GM23338 (cell line): ENCODE results near the gene PRKAA1. TPM values are rescaled to one million over a fixed set of nuclear protein-coding genes. Genes with fewer than 3 reads are reported as not detected.
"Not testable (repeated sequence)": the region's sequence is repeated elsewhere in the genome, so short reads cannot be mapped to it uniquely, and the experiment has no call there.

ENCODE experiments used
- ATAC-seq: fragments of 200-7000 bp; cut with Tn5 transposase; 3 replicates; pipeline ENCODE4 v1.9.1; 2020
- DNase-seq: peaks from one replicate; pipeline ENCODE4 v3.0.0-alpha.2; 2015; ENCODE audit warnings: low spot score
- H2AFZ ChIP-seq: fragments of 200-600 bp; sonication (generic); 2 replicates; pipeline ENCODE4 v1.8.0; 2016; ENCODE audit warnings: antibody characterized with exemption, mild to moderate bottlenecking, moderate library complexity
- H3F3A ChIP-seq: fragments of 200-600 bp; sonication (generic); replicated peaks from 2 replicates; pipeline ENCODE4 v1.8.0; 2017; ENCODE audit warnings: antibody characterized with exemption, mixed run types, low read depth
- H3K27ac ChIP-seq: fragments of 200-600 bp; sonication (generic); 2 replicates; pipeline ENCODE4 v1.6.1; 2016; ENCODE audit warnings: low read depth
- H3K27me3 ChIP-seq: fragments of 200-600 bp; sonication (generic); 2 replicates; pipeline ENCODE4 v1.8.0; 2016; ENCODE audit warnings: mild to moderate bottlenecking, mixed run types, moderate library complexity; ENCODE audit not compliant: insufficient read depth
- H3K36me3 ChIP-seq: fragments of 200-600 bp; sonication (generic); 2 replicates; pipeline ENCODE4 v1.8.0; 2016; ENCODE audit warnings: mild to moderate bottlenecking; ENCODE audit not compliant: insufficient read depth
- H3K4me1 ChIP-seq: fragments of 200-600 bp; sonication (generic); 2 replicates; pipeline ENCODE4 v1.8.0; 2016; ENCODE audit warnings: mild to moderate bottlenecking, moderate library complexity; ENCODE audit not compliant: insufficient read depth
- H3K4me2 ChIP-seq: fragments of 200-600 bp; sonication (generic); 2 replicates; pipeline ENCODE4 v1.7.1; 2017; ENCODE audit warnings: mixed run types
- H3K4me3 ChIP-seq: fragments of 200-600 bp; sonication (generic); 2 replicates; pipeline ENCODE4 v1.6.1; 2016; ENCODE audit warnings: mixed run types
- H3K79me2 ChIP-seq: fragments of 200-600 bp; sonication (generic); replicated peaks from 2 replicates; pipeline ENCODE4 v1.8.0; 2017; ENCODE audit warnings: mild to moderate bottlenecking; ENCODE audit not compliant: insufficient read depth
- H3K9me2 ChIP-seq: fragments of 200-600 bp; sonication (generic); 2 replicates; pipeline ENCODE4 v1.8.0; 2017; ENCODE audit not compliant: insufficient read depth
- H4K20me1 ChIP-seq: fragments of 200-600 bp; sonication (generic); replicated peaks from 2 replicates; pipeline ENCODE4 v1.8.0; 2017; ENCODE audit warnings: mild to moderate bottlenecking; ENCODE audit not compliant: insufficient read depth
- H3K27ac Mint-ChIP-seq: 2 replicates; pipeline ENCODE4 v1.8.0; 2020; ENCODE audit warnings: inconsistent platforms, mild to moderate bottlenecking, moderate library complexity, mixed read lengths
- H3K27me3 Mint-ChIP-seq: 3 replicates; pipeline ENCODE4 v1.8.0; 2022; ENCODE audit warnings: low read depth, mild to moderate bottlenecking, moderate library complexity, mixed read lengths, inconsistent platforms; ENCODE audit not compliant: insufficient read depth, poor library complexity
- H3K36me3 Mint-ChIP-seq: 3 replicates; pipeline ENCODE4 v1.8.0; 2021; ENCODE audit warnings: low read depth, mild to moderate bottlenecking, inconsistent platforms, moderate library complexity, mixed read lengths
- H3K4me1 Mint-ChIP-seq: 3 replicates; pipeline ENCODE4 v1.8.0; 2020; ENCODE audit warnings: mild to moderate bottlenecking, inconsistent platforms, mixed read lengths
- H3K4me3 Mint-ChIP-seq: 3 replicates; pipeline ENCODE4 v1.8.0; 2021; ENCODE audit warnings: moderate library complexity, mild to moderate bottlenecking, inconsistent platforms, mixed read lengths
- H3K9me3 Mint-ChIP-seq: 3 replicates; pipeline ENCODE4 v1.8.0; 2020; ENCODE audit warnings: moderate library complexity, mild to moderate bottlenecking, inconsistent platforms, mixed read lengths
- CREB1 ChIP-seq: fragments of 250-450 bp; sonication (Bioruptor Pico); IDR thresholded peaks from 2 replicates; pipeline ENCODE4 v1.5.0; 2020; ENCODE audit warnings: low read depth, mild to moderate bottlenecking, moderate library complexity
- EZH2 ChIP-seq: fragments of 200-600 bp; sonication (generic); IDR thresholded peaks from one replicate; pipeline ENCODE4 v1.8.0; 2017; ENCODE audit warnings: antibody characterized with exemption, mild to moderate bottlenecking, low read depth; ENCODE audit not compliant: unreplicated experiment
- EZH2phosphoT487 ChIP-seq: fragments of 200-600 bp; sonication (generic); IDR thresholded peaks from one replicate; pipeline ENCODE4 v1.8.1; 2018; ENCODE audit warnings: antibody characterized with exemption; ENCODE audit not compliant: unreplicated experiment
- JUNB ChIP-seq: IDR thresholded peaks from one replicate; pipeline ENCODE4 v1.6.1; 2016; ENCODE audit warnings: antibody characterized with exemption; ENCODE audit not compliant: unreplicated experiment
- NANOG ChIP-seq: IDR thresholded peaks from 2 replicates; pipeline ENCODE4 v1.6.1; 2016; ENCODE audit warnings: antibody characterized with exemption, borderline replicate concordance
- POLR2AphosphoS5 ChIP-seq: IDR thresholded peaks from 2 replicates; pipeline ENCODE4 v1.6.1; 2016; ENCODE audit warnings: antibody characterized with exemption, low read depth
- STAT1 ChIP-seq: IDR thresholded peaks from one replicate; pipeline ENCODE4 v1.6.1; 2016; ENCODE audit warnings: antibody characterized with exemption; ENCODE audit not compliant: unreplicated experiment
- ZNF331 ChIP-seq: fragments of 250-450 bp; sonication (Bioruptor Pico); IDR thresholded peaks from 2 replicates; pipeline ENCODE4 v1.5.0; 2020; ENCODE audit warnings: low read depth, mild to moderate bottlenecking, moderate library complexity
- polyA plus RNA-seq: library from polyadenylated mRNA; unstranded; fragments of >200 nt; fragmentation: Nextera tagmentation; extraction: Ambion mirVana; gene quantifications from 2 replicates; pipeline ENCODE4 v1.2.1, GENCODE V29; 2016
- total RNA-seq: library from RNA; depleted of rRNA; stranded (reverse); fragments of >200 nt; shearing (Covaris generic); gene quantifications from 2 replicates; pipeline ENCODE4 v1.2.3, GENCODE V29; 2014
- TF ChIP-seq, protein P1 (sequence below): IDR thresholded peaks from 2 replicates; pipeline ENCODE4 v1.6.1; 2016; ENCODE audit warnings: antibody characterized with exemption
- TF ChIP-seq, protein P2 (sequence below), 2 experiments: fragments of 200-600 bp in 1 of 2; sonication (generic) in 1 of 2; conservative IDR thresholded peaks; 2 replicates each; pipeline versions ENCODE4 v1.5.1 to v1.6.1; 2016 to 2017; ENCODE audit warnings: antibody characterized with exemption in 2 of 2, low read depth in 2 of 2, mild to moderate bottlenecking in 2 of 2, moderate library complexity in 1 of 2
- TF ChIP-seq, protein P3 (sequence below): fragments of 250-450 bp; sonication (Bioruptor Pico); IDR thresholded peaks from 2 replicates; pipeline ENCODE4 v1.5.0; 2020; ENCODE audit warnings: mild to moderate bottlenecking, moderate library complexity

PRKAA1 gene
- total and polyA plus RNA-seq, 2 experiments from 2014 or later = 10.3 to 35.0 TPM

DNA sequence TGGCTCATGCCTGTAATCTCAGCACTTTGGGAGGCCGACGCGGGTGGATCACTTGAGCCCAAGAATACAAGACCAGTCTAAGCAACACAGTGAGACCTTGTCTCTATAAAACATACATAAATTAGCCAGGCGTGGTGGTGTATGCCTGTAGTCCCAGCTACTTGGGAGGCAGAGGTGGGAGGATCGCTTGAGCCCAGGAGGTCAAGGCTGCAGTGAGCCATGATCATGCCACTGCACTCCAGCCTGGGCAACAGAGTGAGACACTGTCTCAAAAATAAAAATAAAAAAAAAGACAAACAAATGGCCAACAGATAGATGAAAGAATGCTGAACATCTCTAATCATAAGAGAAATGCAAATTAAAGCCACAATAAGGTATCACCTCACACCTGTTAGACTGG lies 9.2 kb downstream of the PRKAA1 start:
- not testable (repeated sequence) for H3K4me1 ChIP-seq, DNase-seq, H3K36me3 ChIP-seq, H3K27ac Mint-ChIP-seq, H3K9me2 ChIP-seq, H3F3A ChIP-seq, H3K27ac ChIP-seq, H3K4me3 ChIP-seq, H3K4me2 ChIP-seq, H3K9me3 Mint-ChIP-seq, H3K4me1 Mint-ChIP-seq, H3K27me3 Mint-ChIP-seq, H3K27me3 ChIP-seq, H3K4me3 Mint-ChIP-seq, ATAC-seq, H2AFZ ChIP-seq
- H3K36me3 Mint-ChIP-seq = peaks cover 22% of the 10 kb centered on the region
- H4K20me1 ChIP-seq = peaks cover 56% of the 10 kb centered on the region
- H3K79me2 ChIP-seq = peaks cover 100% of the 10 kb centered on the region

DNA sequence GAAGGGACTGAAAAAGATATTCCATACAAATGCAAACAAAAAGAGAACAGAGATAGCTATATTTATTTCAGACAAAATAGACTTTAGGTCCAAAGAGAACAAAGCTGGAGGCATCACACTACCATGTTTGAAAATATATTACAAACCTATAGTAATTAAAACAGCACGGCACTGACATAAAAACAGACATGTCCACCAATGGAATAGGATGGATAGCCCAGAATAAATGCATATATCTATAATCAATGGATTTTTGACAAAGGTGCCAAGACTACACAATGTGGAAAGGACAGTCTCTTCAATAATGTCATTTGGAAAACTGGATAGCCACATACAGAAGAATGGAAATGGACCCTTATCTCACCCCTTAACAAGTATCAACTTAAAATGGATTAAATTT lies 10.2 kb downstream of the PRKAA1 start:
- Histone ChIP-seq H3F3A (no peaks in the 10 kb centered on the region), H3K79me2 (peaks cover 100% of the 10 kb centered on the region), H3K27me3 (no peaks in the 10 kb centered on the region)
- no peak for TF ChIP-seq POLR2AphosphoS5
- no peak for TF ChIP-seq CREB1 (CRISPR knock-in tag)
- no peak for TF ChIP-seq EZH2
- no peak for TF ChIP-seq NANOG
- TF ChIP-seq, protein P1, sequence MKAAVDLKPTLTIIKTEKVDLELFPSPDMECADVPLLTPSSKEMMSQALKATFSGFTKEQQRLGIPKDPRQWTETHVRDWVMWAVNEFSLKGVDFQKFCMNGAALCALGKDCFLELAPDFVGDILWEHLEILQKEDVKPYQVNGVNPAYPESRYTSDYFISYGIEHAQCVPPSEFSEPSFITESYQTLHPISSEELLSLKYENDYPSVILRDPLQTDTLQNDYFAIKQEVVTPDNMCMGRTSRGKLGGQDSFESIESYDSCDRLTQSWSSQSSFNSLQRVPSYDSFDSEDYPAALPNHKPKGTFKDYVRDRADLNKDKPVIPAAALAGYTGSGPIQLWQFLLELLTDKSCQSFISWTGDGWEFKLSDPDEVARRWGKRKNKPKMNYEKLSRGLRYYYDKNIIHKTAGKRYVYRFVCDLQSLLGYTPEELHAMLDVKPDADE = no peak
- TF ChIP-seq, protein P2, sequence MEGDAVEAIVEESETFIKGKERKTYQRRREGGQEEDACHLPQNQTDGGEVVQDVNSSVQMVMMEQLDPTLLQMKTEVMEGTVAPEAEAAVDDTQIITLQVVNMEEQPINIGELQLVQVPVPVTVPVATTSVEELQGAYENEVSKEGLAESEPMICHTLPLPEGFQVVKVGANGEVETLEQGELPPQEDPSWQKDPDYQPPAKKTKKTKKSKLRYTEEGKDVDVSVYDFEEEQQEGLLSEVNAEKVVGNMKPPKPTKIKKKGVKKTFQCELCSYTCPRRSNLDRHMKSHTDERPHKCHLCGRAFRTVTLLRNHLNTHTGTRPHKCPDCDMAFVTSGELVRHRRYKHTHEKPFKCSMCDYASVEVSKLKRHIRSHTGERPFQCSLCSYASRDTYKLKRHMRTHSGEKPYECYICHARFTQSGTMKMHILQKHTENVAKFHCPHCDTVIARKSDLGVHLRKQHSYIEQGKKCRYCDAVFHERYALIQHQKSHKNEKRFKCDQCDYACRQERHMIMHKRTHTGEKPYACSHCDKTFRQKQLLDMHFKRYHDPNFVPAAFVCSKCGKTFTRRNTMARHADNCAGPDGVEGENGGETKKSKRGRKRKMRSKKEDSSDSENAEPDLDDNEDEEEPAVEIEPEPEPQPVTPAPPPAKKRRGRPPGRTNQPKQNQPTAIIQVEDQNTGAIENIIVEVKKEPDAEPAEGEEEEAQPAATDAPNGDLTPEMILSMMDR (conservative IDR thresholded peaks at IDR 0.05; ENCODE audit: low read depth in 2 of 2) = no peak
- no peak for TF ChIP-seq EZH2phosphoT487
- no peak for TF ChIP-seq STAT1
- TF ChIP-seq ZNF331 (CRISPR knock-in tag) = no peak
- no peak for TF ChIP-seq JUNB
- TF ChIP-seq, protein P3, sequence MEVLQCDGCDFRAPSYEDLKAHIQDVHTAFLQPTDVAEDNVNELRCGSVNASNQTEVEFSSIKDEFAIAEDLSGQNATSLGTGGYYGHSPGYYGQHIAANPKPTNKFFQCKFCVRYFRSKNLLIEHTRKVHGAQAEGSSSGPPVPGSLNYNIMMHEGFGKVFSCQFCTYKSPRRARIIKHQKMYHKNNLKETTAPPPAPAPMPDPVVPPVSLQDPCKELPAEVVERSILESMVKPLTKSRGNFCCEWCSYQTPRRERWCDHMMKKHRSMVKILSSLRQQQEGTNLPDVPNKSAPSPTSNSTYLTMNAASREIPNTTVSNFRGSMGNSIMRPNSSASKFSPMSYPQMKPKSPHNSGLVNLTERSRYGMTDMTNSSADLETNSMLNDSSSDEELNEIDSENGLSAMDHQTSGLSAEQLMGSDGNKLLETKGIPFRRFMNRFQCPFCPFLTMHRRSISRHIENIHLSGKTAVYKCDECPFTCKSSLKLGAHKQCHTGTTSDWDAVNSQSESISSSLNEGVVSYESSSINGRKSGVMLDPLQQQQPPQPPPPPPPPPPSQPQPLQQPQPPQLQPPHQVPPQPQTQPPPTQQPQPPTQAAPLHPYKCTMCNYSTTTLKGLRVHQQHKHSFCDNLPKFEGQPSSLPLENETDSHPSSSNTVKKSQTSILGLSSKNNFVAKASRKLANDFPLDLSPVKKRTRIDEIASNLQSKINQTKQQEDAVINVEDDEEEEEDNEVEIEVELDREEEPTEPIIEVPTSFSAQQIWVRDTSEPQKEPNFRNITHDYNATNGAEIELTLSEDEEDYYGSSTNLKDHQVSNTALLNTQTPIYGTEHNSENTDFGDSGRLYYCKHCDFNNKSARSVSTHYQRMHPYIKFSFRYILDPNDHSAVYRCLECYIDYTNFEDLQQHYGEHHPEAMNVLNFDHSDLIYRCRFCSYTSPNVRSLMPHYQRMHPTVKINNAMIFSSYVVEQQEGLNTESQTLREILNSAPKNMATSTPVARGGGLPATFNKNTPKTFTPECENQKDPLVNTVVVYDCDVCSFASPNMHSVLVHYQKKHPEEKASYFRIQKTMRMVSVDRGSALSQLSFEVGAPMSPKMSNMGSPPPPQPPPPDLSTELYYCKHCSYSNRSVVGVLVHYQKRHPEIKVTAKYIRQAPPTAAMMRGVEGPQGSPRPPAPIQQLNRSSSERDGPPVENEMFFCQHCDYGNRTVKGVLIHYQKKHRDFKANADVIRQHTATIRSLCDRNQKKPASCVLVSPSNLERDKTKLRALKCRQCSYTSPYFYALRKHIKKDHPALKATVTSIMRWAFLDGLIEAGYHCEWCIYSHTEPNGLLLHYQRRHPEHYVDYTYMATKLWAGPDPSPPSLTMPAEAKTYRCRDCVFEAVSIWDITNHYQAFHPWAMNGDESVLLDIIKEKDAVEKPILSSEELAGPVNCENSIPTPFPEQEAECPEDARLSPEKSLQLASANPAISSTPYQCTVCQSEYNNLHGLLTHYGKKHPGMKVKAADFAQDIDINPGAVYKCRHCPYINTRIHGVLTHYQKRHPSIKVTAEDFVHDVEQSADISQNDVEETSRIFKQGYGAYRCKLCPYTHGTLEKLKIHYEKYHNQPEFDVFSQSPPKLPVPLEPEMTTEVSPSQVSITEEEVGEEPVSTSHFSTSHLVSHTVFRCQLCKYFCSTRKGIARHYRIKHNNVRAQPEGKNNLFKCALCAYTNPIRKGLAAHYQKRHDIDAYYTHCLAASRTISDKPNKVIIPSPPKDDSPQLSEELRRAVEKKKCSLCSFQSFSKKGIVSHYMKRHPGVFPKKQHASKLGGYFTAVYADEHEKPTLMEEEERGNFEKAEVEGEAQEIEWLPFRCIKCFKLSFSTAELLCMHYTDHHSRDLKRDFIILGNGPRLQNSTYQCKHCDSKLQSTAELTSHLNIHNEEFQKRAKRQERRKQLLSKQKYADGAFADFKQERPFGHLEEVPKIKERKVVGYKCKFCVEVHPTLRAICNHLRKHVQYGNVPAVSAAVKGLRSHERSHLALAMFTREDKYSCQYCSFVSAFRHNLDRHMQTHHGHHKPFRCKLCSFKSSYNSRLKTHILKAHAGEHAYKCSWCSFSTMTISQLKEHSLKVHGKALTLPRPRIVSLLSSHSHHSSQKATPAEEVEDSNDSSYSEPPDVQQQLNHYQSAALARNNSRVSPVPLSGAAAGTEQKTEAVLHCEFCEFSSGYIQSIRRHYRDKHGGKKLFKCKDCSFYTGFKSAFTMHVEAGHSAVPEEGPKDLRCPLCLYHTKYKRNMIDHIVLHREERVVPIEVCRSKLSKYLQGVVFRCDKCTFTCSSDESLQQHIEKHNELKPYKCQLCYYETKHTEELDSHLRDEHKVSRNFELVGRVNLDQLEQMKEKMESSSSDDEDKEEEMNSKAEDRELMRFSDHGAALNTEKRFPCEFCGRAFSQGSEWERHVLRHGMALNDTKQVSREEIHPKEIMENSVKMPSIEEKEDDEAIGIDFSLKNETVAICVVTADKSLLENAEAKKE = no peak

More for the DNA sequence above, 10.2 kb downstream of the PRKAA1 start:
- no peaks in the 10 kb centered on the region for H3K27me3 Mint-ChIP-seq
- Histone ChIP-seq H3K4me2 (no peak overlapping the region), H3K9me2 (no peaks in the 10 kb centered on the region), H3K4me3 (no peak overlapping the region), H3K4me1 (no peaks in the 10 kb centered on the region), H4K20me1 (peaks cover 51% of the 10 kb centered on the region), H3K27ac (no peak overlapping the region), H2AFZ (no peak overlapping the region), H3K36me3 (no peaks in the 10 kb centered on the region; the same call in 1 of the 2 replicates)
- no peak overlapping the region for H3K27ac Mint-ChIP-seq
- H3K4me3 Mint-ChIP-seq = no peak overlapping the region
- H3K36me3 Mint-ChIP-seq = peaks cover 21% of the 10 kb centered on the region
- ATAC-seq = no peak
- DNase-seq = no peak
- H3K4me1 Mint-ChIP-seq = no peaks in the 10 kb centered on the region; the same call in 1 of the 3 replicates
- H3K9me3 Mint-ChIP-seq = peaks cover 7% of the 10 kb centered on the region; the same call in 2 of the 3 replicates
